Hindlimb muscle (tissue), 1 donor: ENCODE data around the gene ZNRF2. TPM values are rescaled to one million over a fixed set of nuclear protein-coding genes. Genes with fewer than 3 reads are reported as not detected.

Source experiments
- DNase-seq: peaks from one replicate; pipeline ENCODE4 v3.0.0-alpha.2; 2013
- polyA plus RNA-seq: library from polyadenylated mRNA; unstranded; fragments of 120-200 nt; gene quantifications from one replicate; pipeline ENCODE4 v1.2.1, GENCODE V29; 2013; ENCODE audit not compliant: insufficient read length

ZNRF2 gene
- polyA plus RNA-seq, 1 donor = 12.5 TPM

- peak; percentile 32 for DNase-seq
These were observed 128.5 kb downstream of the ZNRF2 start for GRCh38 chr7:30412782-30413504.

- no peak for DNase-seq
These were observed 129.5 kb downstream of the ZNRF2 start for GRCh38 chr7:30413864-30414263.

Other genes starting within 250 kb of the ZNRF2 start
- gene MTURN, start 149.6 kb upstream of the ZNRF2 start, polyA plus RNA-seq = 104 TPM
- 20.9 TPM for gene NOD1, start 194.2 kb downstream of the ZNRF2 start, polyA plus RNA-seq
- 33.4 TPM for gene GGCT, start 220.2 kb downstream of the ZNRF2 start, polyA plus RNA-seq